HG03064 (cell line): ENCODE data around the gene SLC25A51.

ENCODE experiments used
- ATAC-seq: cut with Tn5 transposase; IDR thresholded peaks from one replicate; pipeline ENCODE4 v1.9.1; 2021; ENCODE audit warnings: low read depth; ENCODE audit not compliant: unreplicated experiment

Gene SLC25A51

DNA sequence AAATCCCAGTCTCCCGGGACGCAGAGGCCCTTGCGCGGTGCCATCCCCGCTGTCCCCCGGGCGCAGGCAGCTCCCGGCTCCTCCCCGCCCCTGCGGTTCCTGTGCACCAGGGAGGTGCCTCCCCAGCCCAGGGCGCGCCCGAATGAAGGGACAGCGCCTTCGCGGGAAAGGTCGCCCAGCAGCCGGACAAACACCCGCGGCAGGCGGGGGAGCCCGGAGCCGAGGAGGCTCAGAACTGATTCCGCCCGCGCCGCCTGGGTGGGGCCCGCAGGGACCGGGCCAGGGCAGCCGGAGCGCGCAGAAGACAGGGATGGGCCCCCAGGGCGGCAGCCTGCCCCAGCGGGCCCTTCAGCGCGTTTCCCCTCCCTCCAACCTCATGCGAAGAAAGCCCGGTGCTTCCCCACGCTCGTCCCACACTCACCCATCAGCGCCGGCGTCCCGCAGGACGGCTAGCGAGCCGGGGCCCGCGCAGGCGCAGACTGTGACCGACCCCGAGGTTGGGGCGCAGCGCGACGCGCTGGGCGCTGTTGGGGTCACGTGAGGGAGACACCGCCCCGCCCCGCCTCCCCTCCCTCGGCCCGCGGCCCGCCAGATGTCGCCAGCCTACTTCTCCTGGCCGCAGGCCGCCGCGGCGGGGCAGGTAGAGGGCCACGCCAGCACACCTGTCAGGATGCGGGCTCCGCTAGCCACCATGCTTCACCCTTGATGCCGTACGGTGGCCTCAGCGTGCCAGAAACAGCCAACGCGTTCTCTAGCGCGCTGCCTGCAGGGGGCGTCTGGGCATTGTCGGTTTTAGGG is at the start of gene SLC25A51:
Gene SLC25A51, minus strand, starts transcription at position 481 of the 798 bp plus-strand sequence. CDS start 15,577 bp downstream, outside the sequence.
- peak; percentile 73 for ATAC-seq

- ATAC-seq = no peak
These were observed 49.4 kb upstream of the SLC25A51 start for GRCh38 chr9:37953206-37953774.

GRCh38 chr9:37952731-37953130 is 48.8 kb upstream of the SLC25A51 start:
- ATAC-seq = no peak

GRCh38 chr9:37951671-37952449 is 47.9 kb upstream of the SLC25A51 start:
- no peak for ATAC-seq

- ATAC-seq = no peak
These were observed 46.6 kb upstream of the SLC25A51 start for GRCh38 chr9:37950561-37950960.

- ATAC-seq = no peak
These were observed 45.6 kb upstream of the SLC25A51 start for GRCh38 chr9:37949576-37949975.

DNA sequence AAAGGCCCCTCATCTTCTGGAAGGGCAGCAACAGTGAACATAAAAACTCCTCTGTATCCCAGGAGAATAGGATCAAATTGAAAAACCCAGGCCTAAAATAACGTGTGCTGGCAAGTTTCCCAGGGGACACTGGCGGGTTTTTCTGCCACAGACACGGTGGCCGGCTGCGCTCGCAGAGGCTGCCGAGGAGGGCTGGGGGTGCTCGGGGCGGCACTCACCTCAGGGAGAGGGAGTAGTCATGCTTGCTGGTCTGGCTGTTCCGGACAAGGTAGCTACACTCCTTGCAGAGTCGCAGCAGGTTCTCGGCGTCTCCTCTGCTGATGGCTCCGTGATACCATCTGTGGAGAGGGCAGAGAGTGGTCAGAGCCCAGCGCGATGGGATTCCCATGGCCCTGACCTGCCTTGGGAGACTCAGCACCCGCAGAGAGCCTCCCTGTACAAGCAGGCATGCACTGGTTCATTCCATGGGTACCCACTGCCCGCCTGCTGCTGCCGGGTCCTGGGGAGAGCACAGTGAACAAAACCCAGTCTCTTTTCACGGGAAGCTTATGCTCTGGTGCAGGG is 44.6 kb upstream of the SLC25A51 start:
- no peak for ATAC-seq

DNA sequence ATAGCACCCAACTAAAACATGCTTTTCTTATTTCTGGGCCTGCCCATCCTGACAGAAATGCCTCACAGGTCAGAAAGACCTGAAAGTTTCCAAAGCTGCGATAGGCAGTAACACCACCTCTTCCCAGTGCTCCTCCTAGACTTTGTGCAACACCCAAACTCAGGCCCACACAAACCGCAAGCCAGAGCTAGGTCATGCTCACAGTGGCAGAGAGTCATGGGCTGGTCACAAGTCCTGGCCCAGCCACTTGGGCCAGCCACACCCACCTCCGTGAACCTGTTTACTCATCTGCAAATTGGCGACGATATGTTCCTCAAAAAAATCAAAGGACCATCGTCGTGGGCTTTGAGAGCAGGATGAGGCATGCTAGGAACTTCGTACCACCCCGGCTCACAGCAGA is 44.0 kb upstream of the SLC25A51 start:
- ATAC-seq = no peak

- ATAC-seq = no peak
These were observed 43.5 kb upstream of the SLC25A51 start for GRCh38 chr9:37947471-37947870.

DNA sequence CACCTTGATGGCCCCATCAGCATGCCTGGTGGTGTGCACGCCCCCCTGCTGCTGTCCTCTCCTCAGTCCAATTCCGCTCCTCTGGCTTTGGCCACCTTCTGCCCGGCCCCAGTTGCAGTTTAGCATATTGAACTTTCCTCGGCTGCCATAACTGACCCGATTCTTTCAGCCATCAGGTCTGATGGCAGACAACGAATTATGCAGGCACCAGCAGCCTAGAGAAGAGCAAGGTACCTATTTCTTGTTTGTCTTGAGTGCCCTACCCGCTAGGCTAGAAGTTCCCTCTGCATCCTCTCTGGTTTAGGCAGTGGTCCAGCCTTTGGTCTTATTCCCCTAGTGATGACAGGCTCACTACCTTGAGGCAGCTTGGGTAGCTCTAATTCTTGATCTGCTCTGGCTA is 43.0 kb upstream of the SLC25A51 start:
- no peak for ATAC-seq

DNA sequence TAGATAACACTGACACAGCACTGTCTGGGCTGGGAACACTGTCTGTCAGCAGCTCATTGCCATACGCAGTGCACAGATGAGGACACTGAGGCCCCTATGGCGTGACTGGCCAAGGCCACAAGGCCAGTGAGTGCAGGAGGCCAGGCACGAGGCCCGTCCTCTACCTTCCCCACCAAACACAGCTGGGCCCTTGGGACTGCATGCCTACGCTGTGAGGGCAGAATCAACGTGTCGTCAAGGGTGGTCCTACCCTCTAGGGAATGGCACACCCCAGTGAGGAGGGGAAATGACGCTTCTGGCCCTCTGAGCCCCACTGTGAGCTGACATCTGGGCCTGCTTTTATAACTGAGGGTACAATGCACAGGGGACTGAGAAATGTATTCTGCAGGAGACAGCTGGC is 42.1 kb upstream of the SLC25A51 start:
- no peak for ATAC-seq

DNA sequence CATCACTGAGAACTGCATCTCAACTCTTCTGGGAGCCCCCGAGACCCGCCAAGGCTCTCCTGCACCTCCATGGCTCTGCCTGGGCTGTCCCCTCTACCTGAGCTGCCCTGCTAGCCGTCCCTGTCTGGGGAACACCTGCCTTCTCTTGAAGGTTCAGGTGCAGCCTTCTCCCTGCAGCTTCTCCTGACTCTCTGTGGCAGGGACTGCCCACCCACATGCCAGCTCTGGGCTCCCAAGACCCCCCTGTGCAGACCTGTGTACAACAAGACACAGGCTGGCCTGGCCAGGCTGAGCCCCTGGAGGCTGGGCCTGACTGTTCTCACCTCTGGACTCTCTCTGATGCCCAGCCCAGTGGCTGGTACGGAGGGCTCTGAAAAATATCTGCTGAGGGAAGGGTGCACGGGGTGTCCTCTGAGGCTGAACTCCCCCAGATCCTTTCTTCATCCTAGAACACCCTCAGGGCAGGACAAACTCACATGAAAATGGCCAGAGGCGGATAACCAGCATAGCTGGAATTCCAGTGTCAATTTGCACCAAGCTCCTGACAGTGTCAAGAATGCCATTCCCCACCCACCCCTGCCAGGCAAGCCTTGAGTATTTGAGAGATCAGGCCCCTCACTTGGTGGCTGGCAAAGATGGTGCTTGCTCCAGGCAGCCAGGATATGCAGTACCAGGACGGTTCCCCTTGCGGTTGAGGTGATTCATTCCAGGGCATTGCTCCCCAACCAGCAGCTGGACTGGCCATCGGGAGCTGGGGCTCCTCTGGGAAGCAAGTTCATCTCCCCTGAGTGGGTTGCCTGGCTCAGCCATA is 40.9 kb upstream of the SLC25A51 start:
- ATAC-seq = no peak

GRCh38 chr9:37944266-37944650 is 40.3 kb upstream of the SLC25A51 start:
- ATAC-seq = no peak

DNA sequence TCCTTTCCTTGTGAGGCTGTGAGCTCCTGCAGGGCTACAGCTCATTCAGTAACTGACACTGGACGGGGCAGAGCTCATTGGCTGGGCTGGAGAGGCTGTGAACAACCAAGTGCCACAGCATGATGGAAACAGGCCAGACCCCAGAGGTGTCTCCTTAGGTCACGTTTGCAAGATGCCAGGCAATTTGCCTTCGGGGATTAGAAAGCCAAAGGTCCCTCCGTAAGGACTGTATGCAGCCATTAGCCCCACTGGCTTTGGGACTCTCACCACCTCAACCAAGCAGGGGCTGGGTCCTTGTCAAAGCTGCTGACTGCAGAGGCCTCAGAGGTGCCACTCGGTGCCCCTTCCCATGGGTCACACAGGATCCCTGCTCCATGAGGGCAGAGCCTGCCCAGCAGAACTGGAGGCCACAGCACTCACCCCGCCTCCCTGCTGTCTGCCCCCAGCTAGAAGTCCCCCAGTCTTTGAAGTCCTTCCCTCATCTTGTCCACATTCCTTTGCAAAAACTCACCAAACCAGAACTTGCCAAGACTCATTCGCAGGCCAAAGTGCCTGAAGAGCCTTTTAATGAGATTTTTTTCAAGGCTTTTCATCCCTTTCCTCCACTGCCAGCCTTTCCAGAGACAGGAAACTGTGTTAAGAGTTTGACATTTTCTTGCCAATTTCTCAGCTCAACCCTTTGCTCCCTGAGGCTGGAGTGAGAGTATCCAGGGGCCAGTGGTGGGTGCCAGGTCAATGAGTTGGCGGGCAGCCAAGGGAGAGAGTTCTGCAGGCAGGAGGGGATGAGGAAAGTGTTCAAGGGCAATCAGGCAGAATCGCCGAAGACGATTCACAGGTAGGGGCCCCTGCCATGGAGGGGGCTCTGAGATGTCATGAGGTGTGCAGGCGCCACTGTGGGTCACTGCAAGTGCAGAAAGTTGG is 39.7 kb upstream of the SLC25A51 start:
- ATAC-seq = no peak

DNA sequence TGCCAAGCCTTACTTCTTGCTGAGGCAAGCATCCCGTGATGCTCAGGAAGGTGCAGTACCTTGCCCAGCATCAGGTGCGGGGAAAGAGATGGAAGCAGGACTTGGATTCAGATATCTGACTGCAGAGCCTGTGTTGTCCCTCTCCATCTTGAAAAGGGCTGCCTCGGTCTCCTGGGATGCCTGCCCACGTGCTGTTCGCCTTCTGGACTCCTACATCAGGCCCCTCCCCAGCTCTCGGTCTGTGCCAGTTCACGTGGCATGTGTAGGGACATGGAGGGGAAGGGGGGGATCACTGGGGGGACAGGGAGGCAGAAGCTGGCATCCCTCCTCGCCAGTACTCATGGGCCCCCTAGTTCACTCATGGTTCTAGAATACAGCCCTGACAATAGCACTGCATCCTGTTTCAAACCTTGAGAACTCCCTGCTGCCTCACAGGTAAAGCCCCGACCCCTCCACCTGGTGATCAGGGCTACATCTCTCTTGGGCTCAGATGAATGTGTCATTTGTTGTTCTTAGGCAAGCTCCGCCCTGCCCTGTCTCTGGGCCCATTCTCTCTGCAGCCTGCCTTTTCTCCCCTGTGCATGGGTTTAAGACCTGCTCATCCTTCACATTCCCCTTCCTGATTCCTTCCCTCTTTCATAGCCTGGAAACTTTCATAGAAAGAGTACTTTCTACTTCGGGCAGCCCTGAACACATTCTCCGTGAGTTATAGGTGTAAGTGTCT is 38.9 kb upstream of the SLC25A51 start:
- ATAC-seq = no peak

- ATAC-seq = no peak
These were observed 37.3 kb upstream of the SLC25A51 start for GRCh38 chr9:37941253-37941652.

DNA sequence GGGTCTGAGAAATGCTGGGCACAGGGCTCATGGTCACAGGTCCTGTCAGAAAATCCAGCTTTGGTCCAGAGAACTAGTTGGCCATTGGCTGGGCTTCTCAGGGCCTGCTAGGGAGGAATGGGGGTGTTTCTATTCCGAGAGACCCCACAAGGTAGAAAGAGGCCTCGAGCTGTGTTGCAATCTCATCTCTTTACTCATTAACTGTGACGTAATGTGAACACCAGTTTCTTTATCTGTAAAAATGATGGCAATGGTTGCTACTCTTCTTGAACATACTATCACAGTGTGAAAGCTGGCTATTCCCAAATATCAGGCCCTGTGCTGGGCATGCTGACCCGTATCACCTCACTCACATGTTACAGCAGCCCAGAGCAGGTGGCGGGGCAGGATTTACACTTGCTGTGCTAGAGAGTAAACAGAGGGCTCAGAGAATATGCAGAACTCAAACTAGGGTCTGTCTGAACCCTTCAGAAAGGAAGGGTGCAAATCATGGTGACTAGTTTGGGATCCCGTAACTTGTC is 35.7 kb upstream of the SLC25A51 start:
- ATAC-seq = no peak

GRCh38 chr9:37938121-37938891 is 34.4 kb upstream of the SLC25A51 start:
- no peak for ATAC-seq
